ENCODE results near the gene NUDT3. TPM values are rescaled to one million over a fixed set of nuclear protein-coding genes. Genes with fewer than 3 reads are reported as not detected.
"Not testable (repeated sequence)": the region's sequence is repeated elsewhere in the genome, so short reads cannot be mapped to it uniquely, and the experiment has no call there.

Gene NUDT3
- polyA plus RNA-seq, 10 donors, result 18.9 to 32.8 (median 24.2) TPM

GRCh38 chr6:34292954-34293353, 99.5 kb downstream of the NUDT3 start:
- DNase-seq, result no peak

GRCh38 chr6:34289137-34289536, 103.3 kb downstream of the NUDT3 start:
- no peak for DNase-seq

- no peak for DNase-seq
These were observed 103.9 kb downstream of the NUDT3 start for GRCh38 chr6:34288581-34288980.

- no peak for DNase-seq
These were observed 106.9 kb downstream of the NUDT3 start for GRCh38 chr6:34285448-34286164.

- DNase-seq, result peak in 1 of 3 donors; percentile 46
These were observed 107.7 kb downstream of the NUDT3 start for GRCh38 chr6:34284563-34285447.

GRCh38 chr6:34281702-34282334, 110.7 kb downstream of the NUDT3 start:
- DNase-seq, result no peak

GRCh38 chr6:34280216-34280615, 112.3 kb downstream of the NUDT3 start:
- no peak for DNase-seq

GRCh38 chr6:34278833-34279232, 113.6 kb downstream of the NUDT3 start:
- no peak for DNase-seq

GRCh38 chr6:34277763-34278112, 114.7 kb downstream of the NUDT3 start:
- DNase-seq, result no peak

- peak in 1 of 3 donors; percentile 37 for DNase-seq
These were observed 115.3 kb downstream of the NUDT3 start for GRCh38 chr6:34276881-34277762.

GRCh38 chr6:34276191-34276590, 116.3 kb downstream of the NUDT3 start:
- no peak for DNase-seq

- no peak for DNase-seq
These were observed 117.2 kb downstream of the NUDT3 start for GRCh38 chr6:34275128-34275804.

GRCh38 chr6:34274129-34274528, 118.3 kb downstream of the NUDT3 start:
- no peak for DNase-seq

GRCh38 chr6:34273242-34273805, 119.1 kb downstream of the NUDT3 start:
- DNase-seq, result no peak

- no peak for DNase-seq
These were observed 120.2 kb downstream of the NUDT3 start for GRCh38 chr6:34272013-34272926.

- DNase-seq, result not testable (repeated sequence)
These were observed 122.7 kb downstream of the NUDT3 start for GRCh38 chr6:34269658-34270341.

- not testable (repeated sequence) for DNase-seq
These were observed 123.3 kb downstream of the NUDT3 start for GRCh38 chr6:34269132-34269531.

GRCh38 chr6:34267746-34268145, 124.7 kb downstream of the NUDT3 start:
- no peak for DNase-seq

GRCh38 chr6:34263484-34263883, 129.0 kb downstream of the NUDT3 start:
- not testable (repeated sequence) for DNase-seq

Measured in muscle of back (tissue), 11 donors.